Endothelial cell of umbilical vein (primary cell): ENCODE results near the gene OR5B21. TPM values are rescaled to one million over a fixed set of nuclear protein-coding genes. Genes with fewer than 3 reads are reported as not detected.

Source experiments
- BruUV-seq: library from RNA; stranded (reverse); fragments of 400-500 nt; replicated peaks from 2 replicates; lab custom pipeline; 2021; lab: Mats Ljungman, UMichigan
- CTCF ChIA-PET: fragments of 300-600, 350-600 bp; sonication (Branson Sonifier 250); formaldehyde crosslinking; loops from one replicate; lab custom pipeline; 2021; ENCODE audit warnings: antibody characterized with exemption, inconsistent platforms; lab: Charles Lee
- POLR2A ChIA-PET: fragments of 300-600, 350-600 bp; sonication (Branson Sonifier 250); formaldehyde crosslinking; loops from one replicate; lab custom pipeline; 2021; ENCODE audit warnings: antibody characterized with exemption, inconsistent platforms; lab: Charles Lee
- DNase-seq: peaks from one replicate; pipeline ENCODE4 v3.0.0-alpha.2; 2011; ENCODE audit warnings: low read depth, low spot score
- FAIRE-seq: peaks from 2 replicates; lab custom pipeline; 2011; peaks lifted over from hg19 to GRCh38; lab: Jason Lieb, UNC
- H2AFZ ChIP-seq: 2 replicates; pipeline ENCODE4 v1.6.0; 2012; ENCODE audit warnings: low read depth, low read length, control low read depth, inconsistent platforms
- H3K27ac ChIP-seq: 2 replicates; pipeline ENCODE4 v1.5.1; 2011; ENCODE audit warnings: low read depth, mild to moderate bottlenecking, control low read depth, low read length, moderate library complexity; ENCODE audit not compliant: insufficient read depth
- H3K27me3 ChIP-seq, 2 experiments: 2 replicates each; pipeline versions ENCODE4 v1.6.0 to v1.6.1; 2011; ENCODE audit warnings: low read length in 2 of 2, mixed read lengths in 1 of 2; ENCODE audit not compliant: control insufficient read depth in 2 of 2, insufficient read depth in 2 of 2
- H3K36me3 ChIP-seq, 2 experiments: 2 replicates in 1 of 2; 3 replicates in 1 of 2; pipeline ENCODE4 v1.5.1; 2011; ENCODE audit warnings: low read length in 2 of 2, mild to moderate bottlenecking in 1 of 2, moderate library complexity in 1 of 2; ENCODE audit not compliant: control insufficient read depth in 2 of 2, insufficient read depth in 2 of 2; ENCODE audit errors: extremely low read depth in 1 of 2
- H3K4me1 ChIP-seq: 3 replicates; pipeline ENCODE4 v1.5.1; 2011; ENCODE audit warnings: mild to moderate bottlenecking, low read length; ENCODE audit not compliant: control insufficient read depth, insufficient read depth; ENCODE audit errors: extremely low read depth
- H3K4me2 ChIP-seq: 2 replicates; pipeline ENCODE4 v1.6.1; 2011; ENCODE audit warnings: low read length, control low read depth, mixed read lengths; ENCODE audit not compliant: insufficient read depth
- H3K4me3 ChIP-seq, 3 experiments: fragments of 200-600 bp in 1 of 3; sonication (generic), shearing (Covaris generic) in 1 of 3; replicated peaks in 1 of 3; 2 replicates each; pipeline ENCODE4 v1.5.1; 2011 to 2016; ENCODE audit warnings: control low read depth in 3 of 3, low read length in 3 of 3, mild to moderate bottlenecking in 2 of 3, inconsistent platforms in 1 of 3, low read depth in 1 of 3, moderate library complexity in 1 of 3; ENCODE audit not compliant: insufficient read depth in 1 of 3
- H3K79me2 ChIP-seq: 2 replicates; pipeline ENCODE4 v1.6.0; 2012; ENCODE audit warnings: low read length, inconsistent platforms; ENCODE audit not compliant: control insufficient read depth, insufficient read depth
- H3K9ac ChIP-seq: replicated peaks from 2 replicates; pipeline ENCODE3; 2011; ENCODE audit warnings: low read length, control low read depth; ENCODE audit not compliant: insufficient read depth; ENCODE audit errors: extremely low read depth
- H3K9me1 ChIP-seq: replicated peaks from 3 replicates; pipeline ENCODE4 v1.6.0; 2011; ENCODE audit warnings: mild to moderate bottlenecking, low read length; ENCODE audit not compliant: control insufficient read depth, insufficient read depth; ENCODE audit errors: extremely low read depth
- H3K9me3 ChIP-seq: replicated peaks from 2 replicates; pipeline ENCODE4 v1.5.1; 2012; ENCODE audit warnings: low read length, inconsistent platforms; ENCODE audit not compliant: control insufficient read depth, insufficient read depth
- H4K20me1 ChIP-seq: replicated peaks from 2 replicates; pipeline ENCODE3; 2011; ENCODE audit warnings: mild to moderate bottlenecking, low read length; ENCODE audit not compliant: control insufficient read depth, insufficient read depth; ENCODE audit errors: extremely low read depth
- EZH2 ChIP-seq: IDR thresholded peaks from 2 replicates; pipeline ENCODE4 v1.6.1; 2012; ENCODE audit warnings: borderline replicate concordance, low read depth, mild to moderate bottlenecking, moderate library complexity, low read length, inconsistent platforms; ENCODE audit not compliant: severe bottlenecking
- FOS ChIP-seq: IDR thresholded peaks from 2 replicates; pipeline ENCODE4 v1.6.1; 2011; ENCODE audit warnings: mild to moderate bottlenecking, low read length, moderate library complexity, borderline replicate concordance; ENCODE audit not compliant: insufficient read depth
- GATA2 ChIP-seq: IDR thresholded peaks from 2 replicates; pipeline ENCODE4 v1.7.0; 2011; ENCODE audit warnings: low read depth, mild to moderate bottlenecking, moderate library complexity, mixed read lengths, low read length; ENCODE audit not compliant: insufficient read length, insufficient read depth
- JUN ChIP-seq: IDR thresholded peaks from 2 replicates; pipeline ENCODE4 v1.6.1; 2011; ENCODE audit warnings: borderline replicate concordance, low read depth; ENCODE audit not compliant: insufficient read length, insufficient read depth
- MAX ChIP-seq: IDR thresholded peaks from 2 replicates; pipeline ENCODE4 v1.6.1; 2011; ENCODE audit not compliant: insufficient read depth, insufficient read length
- MYC ChIP-seq: IDR thresholded peaks from one replicate; pipeline ENCODE4 v1.6.1; 2011; ENCODE audit warnings: mild to moderate bottlenecking, low read depth, low read length
- POLR2A ChIP-seq: IDR thresholded peaks from 2 replicates; pipeline ENCODE4 v1.6.1; 2012; ENCODE audit warnings: low read depth, mild to moderate bottlenecking, control low read depth, low read length
- POLR2AphosphoS5 ChIP-seq: IDR thresholded peaks from 2 replicates; pipeline ENCODE4 v1.6.1; 2012; ENCODE audit warnings: low read depth, mild to moderate bottlenecking, control low read depth, low read length, moderate library complexity; ENCODE audit not compliant: insufficient read depth
- dilution Hi-C: fragments of 300-500 bp; cut with MboI; formaldehyde crosslinking; loops from one replicate; pipeline ENCODE4 v1.15.0; 2019; ENCODE audit warnings: low sequenced_read_pairs; ENCODE audit not compliant: extremely low pct_ligation_motif_present
- intact Hi-C: fragments of 100-400 bp; cut with micrococcal nuclease; formaldehyde crosslinking; loops from one replicate; pipeline ENCODE4 v1.10.0; 2022
- polyA plus RNA-seq, 4 experiments: library from polyadenylated mRNA; depleted of rRNA in 3 of 4; stranded (reverse) in 3 of 4; unstranded in 1 of 4; fragments of >200 nt; gene quantifications; 2 replicates each; pipeline versions ENCODE4 v1.2.1 to v1.2.3, GENCODE V29; 2011 to 2012; ENCODE audit warnings: missing spikeins in 1 of 4
- total RNA-seq: library from RNA; stranded (reverse); gene quantifications from 2 replicates; pipeline ENCODE4 v1.2.3, GENCODE V29; 2021
- TF ChIP-seq, protein P1 (sequence below), 2 donors: IDR thresholded peaks; 1 replicate in 1 of 2; 2 replicates in 1 of 2; pipeline ENCODE4 v1.5.1; 2011; ENCODE audit warnings: low read length in 2 of 2, mild to moderate bottlenecking in 2 of 2, moderate library complexity in 2 of 2, control low read depth in 1 of 2, inconsistent platforms in 1 of 2, low read depth in 1 of 2; ENCODE audit not compliant: insufficient read depth in 1 of 2; ENCODE audit errors: extremely low read depth in 1 of 2

OR5B21 gene
- total and polyA plus RNA-seq, 2 donors (not counting 3 experiments of a cell fraction or from before 2014, with no cell fraction given) = not detected

GRCh38 chr11:58549644-58550043, 41.7 kb upstream of the OR5B21 start:
- ChIA-PET POLR2A (no interaction called here), CTCF (no interaction called here)
- Histone ChIP-seq H3K27me3 (no peaks in the 10 kb centered on the region), H3K27ac (no peak overlapping the region), H2AFZ (no peak overlapping the region), H4K20me1 (no peaks in the 10 kb centered on the region), H3K9ac (no peak overlapping the region), H3K79me2 (no peaks in the 10 kb centered on the region), H3K9me1 (no peaks in the 10 kb centered on the region), H3K36me3 (peaks cover 0 to 4% of the 10 kb centered on the region in 2 experiments), H3K4me2 (no peak overlapping the region), H3K4me1 (no peaks in the 10 kb centered on the region), H3K4me3 (no peak overlapping the region), H3K9me3 (no peaks in the 10 kb centered on the region)
- no peak for FAIRE-seq
- TF ChIP-seq FOS = no peak
- no peak for TF ChIP-seq POLR2A
- TF ChIP-seq EZH2 = no peak
- TF ChIP-seq POLR2AphosphoS5 = no peak
- no peak for TF ChIP-seq JUN
- no peak for TF ChIP-seq MYC
- TF ChIP-seq, protein P1, sequence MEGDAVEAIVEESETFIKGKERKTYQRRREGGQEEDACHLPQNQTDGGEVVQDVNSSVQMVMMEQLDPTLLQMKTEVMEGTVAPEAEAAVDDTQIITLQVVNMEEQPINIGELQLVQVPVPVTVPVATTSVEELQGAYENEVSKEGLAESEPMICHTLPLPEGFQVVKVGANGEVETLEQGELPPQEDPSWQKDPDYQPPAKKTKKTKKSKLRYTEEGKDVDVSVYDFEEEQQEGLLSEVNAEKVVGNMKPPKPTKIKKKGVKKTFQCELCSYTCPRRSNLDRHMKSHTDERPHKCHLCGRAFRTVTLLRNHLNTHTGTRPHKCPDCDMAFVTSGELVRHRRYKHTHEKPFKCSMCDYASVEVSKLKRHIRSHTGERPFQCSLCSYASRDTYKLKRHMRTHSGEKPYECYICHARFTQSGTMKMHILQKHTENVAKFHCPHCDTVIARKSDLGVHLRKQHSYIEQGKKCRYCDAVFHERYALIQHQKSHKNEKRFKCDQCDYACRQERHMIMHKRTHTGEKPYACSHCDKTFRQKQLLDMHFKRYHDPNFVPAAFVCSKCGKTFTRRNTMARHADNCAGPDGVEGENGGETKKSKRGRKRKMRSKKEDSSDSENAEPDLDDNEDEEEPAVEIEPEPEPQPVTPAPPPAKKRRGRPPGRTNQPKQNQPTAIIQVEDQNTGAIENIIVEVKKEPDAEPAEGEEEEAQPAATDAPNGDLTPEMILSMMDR (IDR thresholded peaks at IDR 0.05; ENCODE audit: extremely low read depth in 1 of 2, insufficient read depth in 1 of 2, low read depth in 1 of 2, low read length in 2 of 2) = no peak
- no peak for TF ChIP-seq GATA2
- TF ChIP-seq MAX = no peak
- intact Hi-C loops (no loop called here), dilution Hi-C loops (no loop called here)
- BruUV-seq = no TSS peak
- DNase-seq = no peak
